A549 (cell line): Measurements from ENCODE around the gene MXD4.

ENCODE experiments used
- BHLHE40 ChIP-seq: IDR thresholded peaks from 2 replicates; pipeline ENCODE4 v1.6.1; 2012; ENCODE audit warnings: low read depth, low read length, inconsistent platforms
- CHD4 ChIP-seq: fragments of 200-600 bp; sonication (generic); IDR thresholded peaks from 2 replicates; pipeline ENCODE4 v1.6.1; 2016; ENCODE audit warnings: antibody characterized with exemption, mild to moderate bottlenecking, borderline replicate concordance
- CTCF ChIP-seq: fragments of >200 bp; sonication (Bioruptor Twin); formaldehyde crosslinking; IDR thresholded peaks from 3 replicates; pipeline ENCODE4 v1.5.1; 2016
- GATA3 ChIP-seq: IDR thresholded peaks from 2 replicates; pipeline ENCODE4 v1.6.1; 2012; ENCODE audit warnings: borderline replicate concordance
- RCOR1 ChIP-seq: fragments of 150-350 bp; IDR thresholded peaks from 2 replicates; pipeline ENCODE4 v1.6.1; 2014; ENCODE audit warnings: antibody characterized with exemption, low read length, low read depth

GRCh38 chr4:2256781-2257191, 5.1 kb downstream of the MXD4 start:
- TF ChIP-seq RCOR1 (no peak), GATA3 (no peak), BHLHE40 (no peak), CHD4 (no peak), CTCF (no peak)
